Measurements from ENCODE around the gene TARS2.

TARS2 gene

GRCh38 chr1:150486966-150487762 is at the start of gene TARS2:
Gene TARS2, plus strand, starts transcription at chr1:150487419. Its CDS starts 32 bp downstream, at chr1:150487451.
- peak; percentile 99 for DNase-seq

GRCh38 chr1:150441121-150441520 is 46.1 kb upstream of the TARS2 start:
- no peak for DNase-seq

- DNase-seq: no peak
Measured at GRCh38 chr1:150444232-150444631, 43.0 kb upstream of the TARS2 start.

GRCh38 chr1:150456146-150456647 is 31.0 kb upstream of the TARS2 start:
- DNase-seq: no peak

- peak; percentile 37 for DNase-seq
Measured at GRCh38 chr1:150464422-150464826, 22.8 kb upstream of the TARS2 start.

- DNase-seq: no peak
Measured at GRCh38 chr1:150466964-150467363, 20.3 kb upstream of the TARS2 start.

GRCh38 chr1:150469291-150469690 is 17.9 kb upstream of the TARS2 start:
- DNase-seq: no peak

DNA sequence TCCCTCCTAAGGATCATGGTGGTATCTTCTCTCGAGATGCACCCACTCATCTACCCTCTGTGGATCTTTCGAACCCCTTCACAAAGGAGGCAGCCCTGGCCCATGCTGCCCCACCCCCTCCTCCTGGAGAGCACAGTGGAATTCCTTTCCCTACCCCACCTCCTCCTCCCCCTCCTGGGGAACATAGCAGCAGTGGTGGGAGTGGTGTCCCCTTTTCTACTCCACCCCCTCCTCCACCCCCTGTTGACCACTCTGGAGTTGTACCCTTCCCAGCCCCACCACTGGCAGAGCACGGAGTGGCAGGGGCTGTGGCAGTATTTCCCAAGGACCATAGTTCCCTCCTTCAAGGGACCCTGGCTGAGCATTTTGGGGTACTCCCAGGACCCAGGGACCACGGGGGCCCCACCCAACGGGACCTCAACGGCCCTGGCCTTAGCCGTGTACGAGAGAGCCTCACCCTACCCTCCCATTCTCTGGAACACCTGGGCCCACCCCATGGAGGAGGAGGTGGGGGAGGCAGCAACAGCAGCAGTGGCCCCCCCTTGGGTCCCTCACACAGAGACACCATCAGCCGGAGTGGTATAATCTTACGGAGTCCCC is 14.5 kb upstream of the TARS2 start:
- DNase-seq: no peak

DNA sequence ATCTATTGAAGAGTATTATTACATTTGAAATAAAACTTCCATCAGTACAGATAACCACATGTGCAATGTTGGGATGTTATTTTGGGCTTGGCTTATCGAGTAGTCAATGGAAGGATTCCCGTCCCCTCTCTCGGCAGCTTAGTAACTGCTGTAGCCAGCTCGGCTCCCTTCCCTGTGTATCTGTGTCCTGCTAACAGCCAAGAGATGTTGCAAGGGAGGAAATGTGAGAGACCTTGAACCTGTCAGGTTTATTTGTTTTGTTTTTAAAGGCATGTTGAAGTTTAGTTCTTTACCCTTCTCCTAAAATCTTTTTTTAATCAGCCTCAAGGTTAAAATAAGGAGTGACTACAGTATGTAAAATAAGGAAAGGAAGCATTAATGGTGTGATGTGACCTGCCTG is 13.6 kb upstream of the TARS2 start:
- no peak for DNase-seq

DNA sequence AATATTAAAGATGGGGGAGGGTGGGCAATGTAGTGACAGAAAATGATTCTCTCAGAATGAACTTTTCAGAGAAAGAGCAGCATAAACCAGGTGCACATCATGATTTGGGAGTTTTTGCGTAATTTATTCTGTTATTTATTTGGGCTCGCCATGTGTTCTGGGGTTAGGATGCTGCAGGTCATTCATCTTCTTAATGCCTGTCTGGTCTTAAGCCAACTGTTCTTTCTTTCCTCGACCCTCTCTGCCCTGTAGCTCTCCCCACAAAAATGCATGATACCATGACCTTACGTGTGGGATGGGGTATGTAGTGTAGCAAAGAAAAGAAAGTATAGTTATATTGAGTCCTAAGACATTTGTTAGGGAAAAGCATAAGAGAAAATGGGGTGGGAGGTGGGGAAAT is 12.3 kb upstream of the TARS2 start:
- DNase-seq: no peak

DNA sequence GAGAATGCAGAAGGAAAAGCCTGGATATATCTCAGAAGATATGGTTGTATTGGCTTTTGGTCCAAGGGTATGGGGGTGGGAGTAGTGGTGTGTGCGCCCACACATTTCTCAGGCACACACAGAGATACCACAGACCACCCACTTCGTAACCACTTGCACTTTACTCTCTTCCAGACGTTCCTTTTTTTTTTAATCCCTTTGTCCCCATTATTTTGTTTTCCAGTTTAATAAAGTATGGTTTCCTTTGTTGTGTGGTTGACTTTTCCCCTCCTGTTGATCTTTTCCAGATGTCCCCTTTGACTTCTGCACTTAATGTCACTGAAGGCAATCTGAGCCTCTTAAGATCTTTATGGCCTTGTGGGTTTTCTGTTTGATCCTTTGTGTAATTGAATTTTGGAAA is 10.5 kb upstream of the TARS2 start:
- no peak for DNase-seq

GRCh38 chr1:150477320-150477719 is 9.9 kb upstream of the TARS2 start:
- no peak for DNase-seq

DNA sequence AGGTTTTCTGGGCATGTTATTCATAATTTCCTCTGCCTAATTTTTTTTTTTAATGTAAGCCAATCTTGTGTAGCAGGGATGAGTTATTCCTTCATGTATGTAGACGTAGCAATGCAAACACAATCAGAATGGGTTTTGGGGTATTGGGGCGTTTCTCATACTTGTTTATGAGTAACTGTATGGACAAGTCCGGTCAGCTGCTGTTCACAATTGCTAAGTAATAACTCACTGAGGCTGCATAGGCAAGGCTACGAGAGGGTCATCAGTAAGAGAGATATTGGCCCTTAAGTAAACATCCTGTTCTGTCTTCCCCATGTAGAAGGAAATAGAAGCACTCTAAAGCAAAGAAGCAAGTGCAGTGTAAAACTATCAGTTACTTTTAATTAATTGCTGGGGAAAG is 9.5 kb upstream of the TARS2 start:
- peak; percentile 6 for DNase-seq

DNA sequence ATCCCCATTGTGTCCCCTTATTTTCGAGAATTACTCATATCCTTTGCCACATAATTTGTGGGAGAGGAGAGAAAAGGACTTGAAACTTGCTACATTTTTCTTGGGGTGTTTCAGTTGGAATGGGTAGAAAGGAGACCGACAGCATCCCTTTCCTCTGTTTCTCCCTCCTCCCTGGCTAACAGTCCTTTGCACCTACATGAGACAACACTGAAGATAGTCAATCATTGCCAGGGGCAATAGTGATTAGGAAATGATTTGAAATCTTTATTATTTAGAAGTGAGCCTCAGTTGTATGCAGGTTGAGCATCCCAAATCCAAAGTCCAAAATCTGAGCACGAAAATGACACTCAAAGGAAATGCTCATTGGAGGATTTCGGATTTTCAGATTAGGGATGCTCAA is 7.8 kb upstream of the TARS2 start:
- no peak for DNase-seq

DNA sequence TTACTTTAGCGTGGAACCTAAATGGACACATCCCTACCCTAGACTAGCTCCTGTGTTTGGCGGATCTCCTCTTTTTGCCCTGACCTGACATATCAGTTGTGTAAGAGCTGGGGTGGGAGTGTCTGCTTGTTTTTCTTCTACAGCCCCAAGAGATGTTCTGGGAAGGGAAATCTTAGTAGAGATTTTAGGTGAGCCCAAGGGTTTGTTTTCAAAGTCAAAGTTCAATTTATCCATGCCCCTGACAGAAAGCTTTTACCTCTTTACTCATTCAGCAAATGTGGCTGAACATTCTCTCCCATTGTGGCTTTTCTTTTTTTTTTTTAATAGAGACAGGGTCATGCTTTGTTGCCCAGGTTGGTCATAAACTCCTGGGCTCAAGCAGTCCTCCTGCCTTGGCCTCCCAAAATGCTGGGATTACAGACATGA is 7.3 kb upstream of the TARS2 start:
- DNase-seq: no peak

DNA sequence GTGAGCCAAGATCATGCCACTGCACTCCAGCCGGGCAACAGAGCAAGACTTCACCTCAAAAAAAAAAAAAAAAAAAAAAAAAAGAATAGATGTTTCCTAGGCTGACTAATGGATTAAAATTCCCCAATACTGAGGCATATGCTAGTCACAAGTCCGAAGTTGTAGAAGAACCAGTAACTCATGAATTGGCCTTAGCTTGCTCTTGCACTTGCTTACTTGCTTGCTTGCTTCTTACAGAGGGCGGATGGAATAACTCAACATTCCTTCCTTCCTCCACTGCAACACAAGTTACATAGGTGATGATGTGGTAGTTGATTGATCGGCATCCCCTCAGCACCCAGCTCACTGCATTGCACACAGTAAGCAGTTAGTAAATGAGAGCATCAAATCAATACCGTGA is 2.8 kb upstream of the TARS2 start:
- DNase-seq: peak; percentile 31

GRCh38 chr1:150484861-150485260 is 2.4 kb upstream of the TARS2 start:
- peak; percentile 34 for DNase-seq

GRCh38 chr1:150487763-150488115 is 520 bp downstream of the TARS2 start:
- DNase-seq: no peak

DNA sequence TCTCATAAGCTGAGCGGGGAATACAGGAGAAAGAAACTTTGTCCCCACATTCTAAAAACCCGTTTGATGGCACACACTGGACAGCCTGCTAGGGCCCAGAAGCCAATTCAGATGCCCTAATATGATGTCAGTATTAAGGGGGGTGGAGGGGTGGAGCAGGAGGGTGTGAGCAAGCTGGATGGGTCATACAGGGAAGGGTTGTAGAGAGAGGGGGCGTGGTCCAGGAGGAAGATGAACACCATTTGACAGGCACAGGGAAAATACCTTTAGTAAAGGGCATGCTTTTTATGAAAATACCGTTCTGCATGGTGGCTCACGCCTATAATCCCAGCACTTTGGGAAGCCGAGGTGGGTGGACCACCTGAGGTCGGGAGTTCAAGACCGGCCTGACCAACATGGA is 6.0 kb downstream of the TARS2 start:
- DNase-seq: no peak

DNA sequence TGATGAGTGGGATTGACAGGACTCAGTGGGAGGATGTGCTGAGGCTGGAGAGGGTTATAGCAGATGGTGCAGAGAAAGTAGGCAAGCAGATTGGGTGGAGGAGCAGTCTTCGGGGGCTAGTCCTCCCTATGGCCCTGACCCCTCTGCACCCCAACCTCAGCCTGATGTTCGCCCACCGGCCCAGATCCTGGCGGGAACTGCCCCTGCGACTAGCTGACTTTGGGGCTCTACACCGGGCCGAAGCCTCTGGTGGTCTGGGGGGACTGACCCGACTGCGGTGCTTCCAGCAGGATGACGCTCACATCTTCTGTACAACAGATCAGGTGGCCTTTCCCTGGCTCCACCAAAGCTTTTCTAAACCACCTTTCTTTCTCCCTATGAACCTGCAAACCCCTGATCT is 11.1 kb downstream of the TARS2 start:
- DNase-seq: no peak

DNA sequence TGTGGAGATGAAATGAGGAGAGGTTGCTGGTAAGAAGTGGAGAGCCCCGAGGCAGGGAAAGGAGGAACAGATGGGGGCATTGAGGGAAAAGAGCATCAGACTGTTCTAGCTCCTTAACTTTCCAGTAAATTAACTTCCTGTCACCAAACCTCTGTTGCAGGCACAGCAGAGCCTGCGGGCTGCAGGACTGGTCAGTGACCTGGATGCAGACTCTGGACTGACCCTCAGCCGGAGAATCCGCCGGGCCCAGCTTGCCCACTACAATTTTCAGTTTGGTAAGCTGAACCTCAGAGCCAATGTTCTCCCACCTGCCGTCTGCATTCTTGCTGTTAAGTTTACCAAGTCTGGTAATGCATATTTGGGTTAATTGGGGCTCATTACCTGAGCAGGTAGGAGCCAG is 18.2 kb downstream of the TARS2 start:
- DNase-seq: no peak

- peak; percentile 77 for DNase-seq
Measured at GRCh38 chr1:150507912-150508864, 21.0 kb downstream of the TARS2 start, which contains the start of gene ECM1. Gene ECM1, plus strand, starts transcription at chr1:150508109. Its CDS starts 101 bp downstream, at chr1:150508210.

DNA sequence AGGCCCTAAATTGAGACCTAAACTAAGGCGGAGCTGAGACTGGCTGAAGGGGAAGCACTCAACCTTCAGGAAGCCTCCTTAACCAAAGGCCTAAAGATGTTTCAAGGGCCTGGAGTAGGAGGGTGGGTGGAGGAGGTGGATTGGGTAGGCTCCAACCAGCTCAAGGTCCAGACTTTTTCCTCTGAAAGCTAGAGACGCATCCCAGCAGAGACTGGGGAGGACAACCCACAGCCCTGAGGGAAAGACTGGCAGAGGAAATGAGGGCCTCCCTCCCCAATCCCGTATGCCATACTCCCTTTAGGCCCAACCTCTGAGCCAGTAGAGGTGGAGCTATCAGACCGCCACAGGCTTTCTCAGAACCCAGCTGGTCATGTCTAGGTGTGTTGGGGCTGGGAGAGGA is 21.8 kb downstream of the TARS2 start:
- DNase-seq: no peak

Measured in fibroblast of skin of right quadriceps (primary cell).